Nephron progenitor cell (in vitro differentiated cells): ENCODE data around the gene HIRIP3.

Experiments used
- DNase-seq: peaks from one replicate; pipeline ENCODE4 v3.0.0; 2021
- H3K27ac Mint-ChIP-seq: 2 replicates; pipeline ENCODE4 v1.8.0; 2021; ENCODE audit warnings: mild to moderate bottlenecking, moderate library complexity, mixed read lengths
- H3K27me3 Mint-ChIP-seq: 2 replicates; pipeline ENCODE4 v1.8.0; 2021; ENCODE audit warnings: mild to moderate bottlenecking, low read depth, mixed read lengths; ENCODE audit not compliant: poor library complexity
- H3K36me3 Mint-ChIP-seq: 2 replicates; pipeline ENCODE4 v1.8.0; 2021; ENCODE audit warnings: low read depth, mixed read lengths
- H3K4me1 Mint-ChIP-seq: 2 replicates; pipeline ENCODE4 v1.8.0; 2021; ENCODE audit warnings: mixed read lengths
- H3K4me3 Mint-ChIP-seq: 2 replicates; pipeline ENCODE4 v1.8.0; 2021; ENCODE audit warnings: mild to moderate bottlenecking, moderate library complexity, mixed read lengths
- H3K9me3 Mint-ChIP-seq: 2 replicates; pipeline ENCODE4 v1.8.0; 2021; ENCODE audit warnings: mild to moderate bottlenecking, moderate library complexity, mixed read lengths
- CTCF ChIP-seq: fragments of 200-600 bp; sonication (generic); IDR thresholded peaks from 2 replicates; pipeline ENCODE4 v1.5.0; 2021; ENCODE audit warnings: antibody characterized with exemption

Gene HIRIP3

GRCh38 chr16:29987371-29988085 is 7.9 kb downstream of the HIRIP3 start:
- H3K27me3 Mint-ChIP-seq: no peaks in the 10 kb centered on the region
- H3K4me1 Mint-ChIP-seq: peaks cover 40% of the 10 kb centered on the region
- H3K9me3 Mint-ChIP-seq: no peaks in the 10 kb centered on the region
- DNase-seq: no peak
- H3K4me3 Mint-ChIP-seq: peak overlapping the region; percentile 9
- H3K27ac Mint-ChIP-seq: peak overlapping the region; percentile 95
- peaks cover 60% of the 10 kb centered on the region for H3K36me3 Mint-ChIP-seq
- TF ChIP-seq CTCF: no peak

GRCh38 chr16:29986931-29987330 is 8.5 kb downstream of the HIRIP3 start:
- H3K4me3 Mint-ChIP-seq: no peak overlapping the region
- H3K36me3 Mint-ChIP-seq: peaks cover 60% of the 10 kb centered on the region
- DNase-seq: no peak
- H3K4me1 Mint-ChIP-seq: peaks cover 34% of the 10 kb centered on the region
- no peaks in the 10 kb centered on the region for H3K9me3 Mint-ChIP-seq
- H3K27me3 Mint-ChIP-seq: no peaks in the 10 kb centered on the region
- peak overlapping the region; percentile 71 for H3K27ac Mint-ChIP-seq
- TF ChIP-seq CTCF: no peak

- Mint-ChIP-seq H3K4me3 (no peak overlapping the region), H3K9me3 (no peaks in the 10 kb centered on the region), H3K27me3 (no peaks in the 10 kb centered on the region), H3K4me1 (peaks cover 28% of the 10 kb centered on the region), H3K36me3 (peaks cover 63% of the 10 kb centered on the region), H3K27ac (peak overlapping the region; percentile 71)
- no peak for DNase-seq
- no peak for TF ChIP-seq CTCF
Measured at GRCh38 chr16:29986231-29986630, 9.2 kb downstream of the HIRIP3 start.

- Mint-ChIP-seq H3K4me3 (no peak overlapping the region), H3K36me3 (peaks cover 65% of the 10 kb centered on the region)
- TF ChIP-seq CTCF: no peak
Measured at GRCh38 chr16:29985271-29985811, 10.1 kb downstream of the HIRIP3 start.

GRCh38 chr16:29984764-29985147 is 10.7 kb downstream of the HIRIP3 start:
- TF ChIP-seq CTCF: no peak
- peak overlapping the region; percentile 34 for H3K27ac Mint-ChIP-seq

More at GRCh38 chr16:29985271-29985811, 10.1 kb downstream of the HIRIP3 start:
- no peak for DNase-seq
- no peaks in the 10 kb centered on the region for H3K27me3 Mint-ChIP-seq
- no peaks in the 10 kb centered on the region for H3K9me3 Mint-ChIP-seq
- H3K27ac Mint-ChIP-seq: no peak overlapping the region
- H3K4me1 Mint-ChIP-seq: peaks cover 23% of the 10 kb centered on the region

More at GRCh38 chr16:29984764-29985147, 10.7 kb downstream of the HIRIP3 start:
- DNase-seq: no peak
- peaks cover 63% of the 10 kb centered on the region for H3K36me3 Mint-ChIP-seq
- peaks cover 21% of the 10 kb centered on the region for H3K4me1 Mint-ChIP-seq
- no peak overlapping the region for H3K4me3 Mint-ChIP-seq
- H3K27me3 Mint-ChIP-seq: no peaks in the 10 kb centered on the region
- H3K9me3 Mint-ChIP-seq: no peaks in the 10 kb centered on the region
